Endothelial cell of hepatic sinusoid (primary cell): Measurements from ENCODE around the gene GP5.

ENCODE experiments used
- in situ Hi-C: cut with HindIII; loops from 2 replicates; pipeline ENCODE4 v1.10.0; 2017; ENCODE audit warnings: low sequenced_read_pairs

The GP5 gene

GRCh38 chr3:194352667-194353246 is 46.3 kb downstream of the GP5 start:
- in situ Hi-C loops, result no loop called here

- in situ Hi-C loops, result no loop called here
These were observed 47.0 kb downstream of the GP5 start for GRCh38 chr3:194351952-194352536.

GRCh38 chr3:194351080-194351672 is 47.9 kb downstream of the GP5 start, which contains the start of gene CPN2:
Gene CPN2 (minus strand): TSS chr3:194351328. CDS start chr3:194342702, 8,626 bp downstream.
- in situ Hi-C loops, result no loop called here

- in situ Hi-C loops, result no loop called here
These were observed 48.4 kb downstream of the GP5 start for GRCh38 chr3:194350726-194351071.

- in situ Hi-C loops, result no loop called here
These were observed 50.7 kb downstream of the GP5 start for GRCh38 chr3:194348354-194348753.

- in situ Hi-C loops, result no loop called here
These were observed 52.4 kb downstream of the GP5 start for GRCh38 chr3:194346621-194347020.

- in situ Hi-C loops, result no loop called here
These were observed 53.0 kb downstream of the GP5 start for GRCh38 chr3:194346035-194346434.
